ENCODE measurements around the gene FLT4. TPM values are rescaled to one million over a fixed set of nuclear protein-coding genes. Genes with fewer than 3 reads are reported as not detected.
A peak's percentile ranks its signal among the peaks of the same experiment; 100 is the strongest.
"Not testable (repeated sequence)": the region's sequence is repeated elsewhere in the genome, so short reads cannot be mapped to it uniquely, and the experiment has no call there.

FLT4 gene
- total RNA-seq, 4 donors from 2014 or later = 2.1 to 11.6 (median 4.0) TPM

DNA sequence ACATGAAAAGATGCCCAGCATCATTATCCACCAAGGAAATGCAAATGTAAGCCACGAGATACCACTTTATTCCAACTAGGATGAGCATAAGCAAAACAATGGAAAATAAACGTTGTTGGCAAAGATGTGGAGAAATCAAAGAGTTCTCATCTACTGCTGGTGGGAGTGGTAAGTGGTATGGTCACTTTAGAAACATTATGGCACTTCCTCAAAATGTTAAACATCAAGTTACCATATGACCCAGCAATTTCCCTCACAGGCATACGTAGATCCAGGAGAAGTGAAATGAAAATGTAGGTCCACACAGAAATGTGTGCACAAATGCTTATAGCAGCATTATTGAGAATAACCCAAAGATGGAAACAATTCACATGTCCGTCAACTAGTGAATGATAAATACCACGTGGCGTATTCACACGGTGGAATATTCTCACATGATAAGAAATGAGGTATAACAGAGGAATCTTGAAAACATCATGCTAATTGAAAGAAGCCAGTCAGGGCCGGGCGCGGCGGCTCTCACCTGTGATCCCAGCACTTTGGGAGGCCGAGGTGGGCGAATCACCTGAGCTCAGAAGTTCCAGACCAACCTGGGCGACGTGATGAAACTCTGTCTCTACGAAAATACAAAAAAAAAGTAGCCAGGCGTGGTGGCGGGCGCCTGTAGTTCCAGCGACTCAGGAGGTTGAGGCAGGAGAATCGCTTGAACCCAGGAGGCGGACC, 16.4 kb upstream of the FLT4 start:
- 82 to 83% methylated on average over 22 of the region's 22 CpGs for WGBS, 2 donors
- peak in 1 of 2 donors; percentile 39 for DNase-seq (ENCODE audit: low spot score in 2 of 2)
- TF ChIP-seq, protein P1, sequence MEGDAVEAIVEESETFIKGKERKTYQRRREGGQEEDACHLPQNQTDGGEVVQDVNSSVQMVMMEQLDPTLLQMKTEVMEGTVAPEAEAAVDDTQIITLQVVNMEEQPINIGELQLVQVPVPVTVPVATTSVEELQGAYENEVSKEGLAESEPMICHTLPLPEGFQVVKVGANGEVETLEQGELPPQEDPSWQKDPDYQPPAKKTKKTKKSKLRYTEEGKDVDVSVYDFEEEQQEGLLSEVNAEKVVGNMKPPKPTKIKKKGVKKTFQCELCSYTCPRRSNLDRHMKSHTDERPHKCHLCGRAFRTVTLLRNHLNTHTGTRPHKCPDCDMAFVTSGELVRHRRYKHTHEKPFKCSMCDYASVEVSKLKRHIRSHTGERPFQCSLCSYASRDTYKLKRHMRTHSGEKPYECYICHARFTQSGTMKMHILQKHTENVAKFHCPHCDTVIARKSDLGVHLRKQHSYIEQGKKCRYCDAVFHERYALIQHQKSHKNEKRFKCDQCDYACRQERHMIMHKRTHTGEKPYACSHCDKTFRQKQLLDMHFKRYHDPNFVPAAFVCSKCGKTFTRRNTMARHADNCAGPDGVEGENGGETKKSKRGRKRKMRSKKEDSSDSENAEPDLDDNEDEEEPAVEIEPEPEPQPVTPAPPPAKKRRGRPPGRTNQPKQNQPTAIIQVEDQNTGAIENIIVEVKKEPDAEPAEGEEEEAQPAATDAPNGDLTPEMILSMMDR (IDR thresholded peaks at IDR 0.05) = no peak
- no peak for TF ChIP-seq POLR2A (IDR thresholded peaks at IDR 0.05)
- intact Hi-C loops (cut with DNase I; ENCODE audit: low total_unique reads) = no loop called here
- H3K4me3 ChIP-seq (ENCODE audit: low read depth, poor library complexity, severe bottlenecking) = no peak overlapping the region

DNA sequence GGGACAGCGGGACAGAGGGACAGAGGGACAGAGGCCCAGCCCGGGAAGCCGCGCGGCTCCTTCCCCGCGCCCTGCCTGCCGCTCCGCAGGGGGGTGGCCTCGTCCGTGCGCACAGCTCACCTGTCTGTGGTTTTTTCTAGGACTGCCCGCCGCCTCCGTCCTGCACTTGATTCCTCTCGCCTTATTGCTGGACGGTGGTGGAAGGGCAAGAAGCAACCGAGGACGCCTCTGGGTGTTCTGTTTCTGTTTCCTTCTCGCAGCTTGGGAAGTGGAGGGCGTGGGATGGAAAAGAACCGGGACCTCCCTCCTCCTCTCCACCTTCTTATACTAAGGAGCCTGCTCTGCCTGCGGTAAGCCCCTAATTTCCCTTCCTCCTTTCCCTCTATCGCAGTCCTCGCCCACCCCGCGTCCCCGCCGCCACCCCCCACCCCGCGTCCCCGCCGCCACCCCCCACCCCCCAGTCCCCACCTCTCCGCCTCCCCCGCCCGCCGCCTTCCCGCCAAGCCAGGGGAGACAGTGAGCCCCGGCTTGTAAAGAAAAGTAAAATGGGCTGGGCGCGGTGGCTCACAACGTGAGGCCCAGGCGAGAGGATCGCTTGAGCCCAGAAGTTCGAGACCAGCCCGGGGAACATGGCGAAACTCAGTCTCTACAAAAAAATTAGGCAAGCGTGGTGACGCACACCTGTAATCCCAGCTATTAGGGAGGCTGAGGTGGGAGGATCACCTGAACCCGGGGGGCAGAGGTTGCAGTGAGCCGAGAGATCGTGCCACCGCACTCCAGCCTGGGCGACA, 9.6 kb upstream of the FLT4 start:
- peak in 1 of 2 donors; percentile 32 for DNase-seq (ENCODE audit: low spot score in 2 of 2)
- no peak overlapping the region for H3K4me3 ChIP-seq (ENCODE audit: low read depth, poor library complexity, severe bottlenecking)
- intact Hi-C loops (cut with DNase I; ENCODE audit: low total_unique reads) = no loop called here
- 27 to 35% methylated on average over 46 to 50 of the region's 54 CpGs for WGBS, 2 donors
- no peak for TF ChIP-seq POLR2A (IDR thresholded peaks at IDR 0.05)
- TF ChIP-seq, protein P1 (IDR thresholded peaks at IDR 0.05) = no peak

- intact Hi-C loops (cut with DNase I; ENCODE audit: low total_unique reads); H3K4me3 ChIP-seq (ENCODE audit: low read depth, poor library complexity, severe bottlenecking): not testable (repeated sequence)
- WGBS, 2 donors = 90 to 91% methylated on average over 16 of the region's 16 CpGs
- peak in 1 of 2 donors; percentile 17 for DNase-seq (ENCODE audit: low spot score in 2 of 2)
Measured at GRCh38 chr5:180655243-180655642, 5.8 kb upstream of the FLT4 start.

- TF ChIP-seq, protein P1 (IDR thresholded peaks at IDR 0.05) = no peak
- TF ChIP-seq POLR2A (IDR thresholded peaks at IDR 0.05) = no peak
- peak in 1 of 2 donors; percentile 49 for DNase-seq (ENCODE audit: low spot score in 2 of 2)
- intact Hi-C loops (cut with DNase I; ENCODE audit: low total_unique reads) = no loop called here
- H3K4me3 ChIP-seq (ENCODE audit: low read depth, poor library complexity, severe bottlenecking) = no peak overlapping the region
- 43 to 79% methylated on average over 5 of the region's 5 CpGs for WGBS, 2 donors
Measured at GRCh38 chr5:180652771-180653170, 3.4 kb upstream of the FLT4 start.

- DNase-seq (ENCODE audit: low spot score in 2 of 2) = peak in 1 of 2 donors; percentile 65
- intact Hi-C loops (cut with DNase I; ENCODE audit: low total_unique reads) = no loop called here
- TF ChIP-seq, protein P1 (IDR thresholded peaks at IDR 0.05) = no peak
- no peak for TF ChIP-seq POLR2A (IDR thresholded peaks at IDR 0.05)
- WGBS, 2 donors = 79 to 83% methylated on average over 11 of the region's 11 CpGs
- H3K4me3 ChIP-seq (ENCODE audit: low read depth, poor library complexity, severe bottlenecking) = no peak overlapping the region
Measured at GRCh38 chr5:180652346-180652745, 2.9 kb upstream of the FLT4 start.

DNA sequence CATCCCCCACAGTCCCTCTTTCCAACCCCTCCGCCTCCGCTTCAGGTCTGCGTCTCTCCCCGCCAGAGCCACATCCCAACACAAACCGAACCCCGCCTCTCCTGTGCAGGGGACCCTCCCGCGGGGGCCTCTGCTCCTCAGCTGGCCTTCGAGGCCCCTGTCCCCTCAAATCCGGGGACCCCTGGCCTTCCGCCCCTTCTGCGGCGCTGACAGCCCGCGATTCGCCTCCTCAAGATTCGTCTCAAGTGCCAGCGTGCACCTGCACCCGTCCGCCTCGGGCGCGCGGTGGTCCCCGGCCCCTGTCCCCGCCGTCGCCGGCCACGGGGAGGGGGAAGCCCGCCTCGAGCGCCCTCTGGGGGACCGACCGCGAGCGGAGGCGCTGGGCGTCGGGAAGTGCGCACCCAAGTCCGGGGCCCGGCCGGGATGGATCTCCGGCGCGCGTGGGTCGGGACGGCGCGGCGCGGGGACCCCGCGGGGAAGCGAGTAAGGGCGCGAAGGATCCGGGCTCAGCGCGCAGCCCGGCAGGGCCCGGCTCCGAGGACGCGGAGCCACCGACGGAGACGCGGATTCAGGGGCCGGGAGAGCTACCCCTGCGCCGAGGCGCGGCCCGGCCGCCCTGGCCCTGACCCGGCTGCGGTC, 623 bp downstream of the FLT4 start:
- intact Hi-C loops (cut with DNase I; ENCODE audit: low total_unique reads) = no loop called here
- TF ChIP-seq, protein P1 (IDR thresholded peaks at IDR 0.05) = no peak
- no peak for TF ChIP-seq POLR2A (IDR thresholded peaks at IDR 0.05)
- 4 to 11% methylated on average over 23 to 63 of the region's 80 CpGs for WGBS, 2 donors
- no peak overlapping the region for H3K4me3 ChIP-seq (ENCODE audit: low read depth, poor library complexity, severe bottlenecking)
- DNase-seq (ENCODE audit: low spot score in 2 of 2) = peak in 1 of 2 donors; percentile 77

All from lower leg skin (tissue), 4 donors.